ENCODE data around the gene WDR13.
"Not testable (repeated sequence)": the region's sequence is repeated elsewhere in the genome, so short reads cannot be mapped to it uniquely, and the experiment has no call there.

WDR13 gene

DNA sequence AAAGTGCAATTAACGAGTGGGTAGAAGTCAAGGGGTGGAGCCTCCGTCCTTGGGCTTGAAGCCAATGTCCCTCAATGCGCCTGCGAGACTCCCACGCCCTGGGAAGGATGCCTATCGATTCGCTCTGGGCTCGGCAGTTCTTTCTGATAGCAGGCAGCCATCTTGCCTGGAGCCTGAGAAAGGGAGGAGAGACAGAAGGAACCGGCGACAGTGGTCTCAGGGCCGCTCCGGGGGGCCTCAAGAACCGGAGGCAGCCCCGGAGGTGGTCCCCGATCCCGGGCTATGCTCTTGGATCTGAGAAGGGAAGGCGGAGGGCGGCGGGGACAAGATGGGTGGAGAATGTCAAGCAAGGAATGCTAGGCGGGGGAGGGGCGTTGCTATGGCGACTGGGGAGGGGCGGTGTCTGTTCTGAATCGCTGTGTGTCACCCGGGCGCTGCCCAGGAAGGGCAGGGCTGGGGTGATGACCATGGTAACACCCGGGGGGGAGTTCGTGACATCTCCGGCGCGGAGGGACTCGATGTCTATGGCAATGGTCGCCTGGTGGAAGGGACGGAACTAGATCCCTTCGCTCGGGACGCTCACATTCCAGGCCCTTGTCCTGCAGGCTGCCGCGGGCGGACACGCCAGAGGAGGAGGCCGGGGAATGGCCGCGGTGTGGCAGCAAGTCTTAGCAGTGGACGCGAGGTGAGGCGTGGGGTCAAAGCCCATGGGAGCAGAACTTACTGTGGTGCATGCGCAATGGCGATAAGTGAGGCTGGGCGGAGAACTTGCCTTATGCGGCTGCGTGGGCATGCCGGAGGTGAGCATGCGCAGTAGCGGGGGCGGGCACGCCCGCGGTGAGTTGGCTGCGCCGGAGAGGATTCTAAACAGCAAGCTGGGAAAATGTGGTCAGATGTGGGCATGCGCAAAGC lies at the start of gene WDR13:
WDR13 (plus strand) TSS at position 140 of the 912 bp plus-strand sequence; CDS start at position 645, 505 bp downstream.
- DNase-seq, result peak; percentile 94

DNA sequence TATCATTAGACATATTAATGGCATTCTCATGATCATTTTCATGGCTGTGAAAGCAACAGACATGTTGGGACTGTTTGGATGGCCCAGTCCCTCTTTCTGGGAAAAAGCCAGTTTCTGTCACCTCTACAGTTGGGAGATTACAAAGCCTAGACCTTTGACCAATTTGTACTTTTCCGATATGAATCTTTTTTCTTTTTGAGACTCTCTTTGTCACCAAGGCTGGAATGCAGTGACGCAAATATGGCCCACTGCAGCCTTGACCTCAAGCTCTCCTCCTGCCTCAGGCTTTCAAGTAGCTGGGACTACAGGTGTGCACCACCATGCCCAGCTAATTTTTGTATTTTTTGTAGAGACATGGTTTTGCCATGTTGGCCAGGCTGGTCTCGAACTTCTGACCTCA lies 48.4 kb upstream of the WDR13 start:
- DNase-seq, result no peak

DNA sequence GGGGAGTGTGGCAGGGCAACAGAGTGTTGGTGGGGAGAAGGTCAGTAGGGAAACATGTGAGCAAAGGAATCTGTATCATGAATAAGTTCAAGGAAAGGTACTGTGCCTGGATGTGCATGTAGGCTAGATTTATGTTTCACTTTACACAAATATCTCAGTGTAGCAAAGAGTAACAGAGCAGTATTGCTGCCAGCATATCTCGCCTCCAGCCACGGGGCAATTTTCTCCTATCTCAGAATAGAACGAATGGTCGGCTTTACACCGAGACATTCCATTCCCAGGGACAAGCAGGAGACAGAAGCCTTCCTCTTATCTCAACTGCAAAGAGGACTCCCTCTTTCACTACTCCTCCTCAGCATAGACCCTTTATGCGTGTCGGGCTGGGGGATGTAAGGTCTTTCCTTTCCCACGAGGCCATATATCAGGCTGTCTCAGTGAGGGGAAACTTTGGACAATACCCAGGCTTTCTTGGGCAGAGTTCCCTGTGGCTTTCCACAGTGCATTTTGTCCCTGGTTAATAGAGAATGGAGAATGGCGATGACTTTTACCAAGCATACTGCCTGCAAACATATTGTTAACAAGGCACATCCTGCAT lies 41.5 kb upstream of the WDR13 start:
- DNase-seq, result not testable (repeated sequence)

DNA sequence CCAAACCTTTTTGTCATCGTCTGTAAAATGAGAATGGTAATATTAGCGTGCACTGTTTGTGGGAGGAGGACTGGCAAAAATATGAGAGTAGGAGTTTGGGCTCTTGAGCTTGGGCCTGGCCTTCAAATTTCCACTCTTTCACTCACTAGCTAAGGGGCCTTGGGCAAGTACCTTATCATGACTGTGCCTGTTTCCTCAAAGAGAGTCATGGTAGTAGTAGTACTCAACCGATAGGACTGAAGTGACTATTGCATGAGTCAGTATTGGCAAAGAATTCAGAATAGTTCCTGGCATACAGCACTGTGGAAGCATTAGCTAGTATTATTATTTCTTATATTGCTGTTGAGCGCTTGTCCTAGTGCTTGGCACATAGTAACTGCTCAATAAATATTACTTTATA lies 39.0 kb upstream of the WDR13 start:
- no peak for DNase-seq

DNA sequence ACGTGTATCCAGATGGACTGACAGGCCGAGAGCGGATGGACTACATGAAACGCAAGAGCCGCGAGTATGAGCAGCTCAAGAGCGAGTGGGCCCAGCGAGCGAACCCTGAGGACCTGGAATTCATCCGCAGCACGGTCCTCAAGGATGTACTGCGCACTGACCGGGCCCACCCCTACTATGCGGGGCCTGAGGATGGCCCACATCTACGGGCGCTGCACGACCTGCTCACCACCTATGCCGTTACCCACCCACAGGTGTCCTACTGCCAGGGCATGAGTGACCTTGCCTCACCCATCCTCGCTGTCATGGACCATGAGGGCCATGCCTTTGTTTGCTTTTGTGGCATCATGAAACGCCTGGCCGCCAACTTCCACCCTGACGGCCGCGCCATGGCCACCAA lies 37.7 kb upstream of the WDR13 start:
- no peak for DNase-seq

DNA sequence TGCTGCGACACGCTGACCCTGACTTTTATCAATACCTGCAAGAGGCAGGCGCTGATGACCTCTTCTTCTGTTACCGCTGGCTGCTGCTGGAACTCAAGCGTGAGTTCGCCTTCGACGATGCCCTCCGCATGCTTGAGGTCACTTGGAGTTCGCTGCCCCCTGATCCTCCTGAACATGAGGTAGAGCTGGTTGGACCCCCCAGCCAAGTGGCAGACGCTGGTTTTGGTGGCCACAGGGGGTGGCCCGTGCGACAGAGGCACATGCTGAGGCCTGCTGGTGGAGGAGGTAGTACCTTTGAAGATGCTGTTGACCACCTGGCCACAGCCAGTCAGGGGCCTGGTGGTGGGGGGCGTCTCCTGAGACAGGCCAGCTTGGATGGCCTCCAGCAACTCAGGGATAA lies 37.2 kb upstream of the WDR13 start:
- no peak for DNase-seq

DNA sequence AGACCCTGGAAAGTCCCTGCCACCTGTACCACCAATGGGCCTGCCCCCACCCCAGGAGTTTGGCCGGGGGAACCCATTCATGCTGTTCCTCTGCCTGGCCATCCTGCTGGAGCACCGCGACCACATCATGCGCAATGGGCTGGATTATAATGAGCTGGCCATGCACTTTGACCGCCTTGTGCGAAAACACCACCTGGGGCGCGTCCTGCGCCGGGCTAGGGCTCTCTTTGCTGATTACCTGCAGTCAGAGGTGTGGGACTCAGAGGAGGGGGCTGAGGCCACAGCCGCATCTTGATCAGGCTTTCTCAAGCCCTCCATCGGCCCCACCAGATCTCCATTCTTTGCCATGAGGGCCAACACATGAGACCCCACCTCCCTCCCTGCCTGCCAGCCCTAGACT lies 36.6 kb upstream of the WDR13 start:
- no peak for DNase-seq

DNA sequence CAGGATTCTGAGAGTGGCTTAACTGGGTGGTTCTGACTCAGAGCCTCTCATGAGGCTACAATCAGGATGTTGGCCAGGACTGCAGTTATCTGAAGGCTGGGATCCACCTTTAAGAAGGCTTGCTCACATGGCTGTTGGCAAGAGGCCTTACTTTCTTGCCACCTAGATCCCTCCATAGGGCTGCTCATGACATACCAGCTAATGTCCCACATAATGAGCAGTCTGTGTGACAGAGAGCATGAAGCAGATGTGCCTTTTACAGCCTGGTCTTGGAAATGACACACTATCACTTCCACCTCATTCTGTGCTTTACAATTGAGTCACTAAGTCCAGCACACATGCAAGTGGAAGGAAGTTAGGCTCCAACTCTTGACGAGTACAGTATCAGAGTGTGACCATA lies 27.3 kb upstream of the WDR13 start:
- no peak for DNase-seq

DNA sequence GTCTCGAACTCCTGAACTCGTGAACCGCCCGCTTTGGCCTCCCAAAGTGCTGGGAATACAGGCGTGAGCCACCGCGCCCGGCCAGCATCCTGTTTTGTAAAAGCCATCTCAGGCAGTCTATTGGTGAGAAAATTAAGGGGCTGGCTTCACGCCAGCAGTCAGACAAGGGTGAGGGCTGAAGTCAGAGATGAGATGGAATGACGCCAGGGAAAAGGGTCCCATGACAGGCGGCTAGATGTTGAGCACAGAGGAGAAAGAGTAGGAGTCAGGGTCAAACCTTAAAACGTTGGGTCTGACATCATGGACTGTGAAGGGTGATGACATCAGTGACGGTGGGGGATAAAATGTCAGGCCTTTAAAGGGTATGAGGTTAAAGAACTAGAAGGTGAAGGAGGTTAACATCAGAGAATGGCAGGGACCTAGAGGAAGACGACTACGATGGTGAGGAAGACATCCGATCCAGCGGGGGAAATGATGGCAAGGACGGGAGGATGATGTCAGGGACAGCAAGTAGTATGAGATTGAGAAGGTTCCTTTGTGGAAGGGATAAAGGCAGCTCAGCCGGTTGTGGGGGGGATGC lies 23.5 kb upstream of the WDR13 start:
- no peak for DNase-seq

DNA sequence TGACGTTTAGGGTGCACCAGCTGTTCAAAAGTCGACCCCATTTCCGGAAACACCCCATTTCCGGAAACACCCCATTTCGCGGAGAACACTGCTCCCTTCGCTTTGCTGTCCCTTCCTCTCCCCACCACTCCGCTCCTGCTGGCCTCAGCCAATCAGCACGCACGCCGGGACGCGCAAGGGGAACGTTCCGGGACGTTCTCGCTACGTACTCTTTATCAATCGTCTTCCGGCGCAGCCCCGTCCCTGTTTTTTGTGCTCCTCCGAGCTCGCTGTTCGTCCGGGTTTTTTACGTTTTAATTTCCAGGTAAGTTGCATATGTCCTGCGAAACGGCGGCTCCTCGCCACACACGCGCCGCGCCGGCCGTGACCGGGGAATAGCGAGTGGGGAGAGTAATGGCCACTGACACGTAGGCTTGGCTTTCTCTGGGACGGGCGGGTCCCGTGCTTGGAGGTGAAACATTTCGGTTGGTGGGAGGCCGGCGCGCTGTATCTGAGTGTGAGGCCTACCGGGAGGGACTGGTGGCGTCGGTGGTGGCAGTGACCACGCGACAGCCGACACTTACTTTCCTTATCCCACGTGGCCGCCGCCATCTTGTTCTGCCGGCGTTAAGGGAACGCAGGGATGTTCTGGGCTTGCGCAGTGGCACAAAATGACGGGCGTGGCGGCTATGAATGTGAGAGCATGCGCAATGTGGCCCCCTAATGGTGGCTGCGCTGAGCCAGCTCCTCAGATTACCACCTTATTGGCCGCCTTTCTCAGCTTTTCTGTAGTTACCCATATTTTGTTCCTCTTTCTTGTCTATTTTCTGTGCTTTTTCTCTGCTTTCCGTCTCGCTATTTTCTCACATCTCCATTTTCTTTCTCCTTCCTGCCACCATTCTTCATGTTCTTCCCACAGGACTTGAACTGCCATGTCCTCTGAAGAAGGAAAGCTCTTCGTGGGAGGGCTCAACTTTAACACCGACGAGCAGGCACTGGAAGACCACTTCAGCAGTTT lies 22.7 kb upstream of the WDR13 start, which contains the start of gene RBM3:
RBM3 (plus strand) TSS at position 215 of the 997 bp plus-strand sequence; CDS start at position 912, 697 bp downstream.
- peak; percentile 95 for DNase-seq

DNA sequence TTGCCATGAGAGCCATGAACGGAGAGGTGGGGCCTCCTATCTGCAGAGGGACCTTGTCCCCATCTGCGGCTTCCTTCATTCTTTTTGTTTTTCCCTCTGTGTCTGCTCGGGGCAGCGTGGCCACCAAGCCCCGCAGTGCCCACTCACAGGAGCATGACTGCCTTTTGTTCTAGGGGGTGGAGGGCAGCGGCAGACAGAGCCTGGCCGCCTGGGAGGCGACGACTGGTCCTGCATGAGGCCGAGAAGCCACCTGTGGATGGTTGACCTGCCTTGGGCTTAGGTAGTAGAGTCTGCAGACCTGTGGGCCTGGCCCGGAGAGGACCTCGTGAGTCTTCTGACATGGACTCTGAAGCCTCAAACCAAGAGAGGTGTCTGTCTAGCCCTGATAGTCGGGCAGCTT lies 21.6 kb upstream of the WDR13 start:
- DNase-seq, result no peak

DNA sequence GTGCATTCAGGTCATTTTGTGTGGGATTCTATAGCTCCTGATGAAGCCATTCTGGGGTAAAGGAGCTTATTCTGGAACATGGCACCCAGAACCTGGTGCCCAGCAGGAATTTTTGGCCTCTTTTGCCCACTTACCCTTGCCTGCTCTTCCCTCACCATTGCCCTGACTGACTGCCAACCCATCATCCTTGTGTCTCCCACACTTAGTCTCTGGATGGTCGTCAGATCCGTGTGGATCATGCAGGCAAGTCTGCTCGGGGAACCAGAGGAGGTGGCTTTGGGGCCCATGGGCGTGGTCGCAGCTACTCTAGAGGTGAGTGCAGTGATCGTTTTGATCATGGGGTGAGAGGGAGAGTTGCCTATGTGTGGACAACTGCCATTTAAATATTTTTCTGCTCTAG lies 21.2 kb upstream of the WDR13 start:
- DNase-seq, result no peak

DNA sequence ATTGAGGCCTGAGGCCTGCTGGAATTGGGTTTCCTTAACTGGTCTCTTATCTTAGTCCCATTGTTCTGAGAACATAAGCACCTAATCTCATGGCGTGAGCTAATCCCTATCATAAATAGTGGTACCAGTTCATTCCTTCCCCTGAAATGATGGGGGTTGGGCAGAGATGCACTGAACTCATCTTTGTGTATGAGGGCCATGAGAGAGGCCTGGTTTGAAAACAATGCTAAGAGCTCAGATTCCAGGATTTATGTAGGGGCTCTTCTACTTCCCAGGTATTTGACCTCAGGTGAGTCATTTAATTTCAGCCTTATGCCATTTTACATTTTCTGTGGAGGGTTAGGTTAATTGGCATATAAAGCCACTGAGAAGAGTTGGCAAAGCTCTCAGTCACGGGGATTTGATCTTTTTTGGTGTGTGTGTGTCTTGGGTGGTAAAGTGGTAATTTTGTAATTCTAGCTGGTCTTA lies 18.6 kb upstream of the WDR13 start:
- no peak for DNase-seq

DNA sequence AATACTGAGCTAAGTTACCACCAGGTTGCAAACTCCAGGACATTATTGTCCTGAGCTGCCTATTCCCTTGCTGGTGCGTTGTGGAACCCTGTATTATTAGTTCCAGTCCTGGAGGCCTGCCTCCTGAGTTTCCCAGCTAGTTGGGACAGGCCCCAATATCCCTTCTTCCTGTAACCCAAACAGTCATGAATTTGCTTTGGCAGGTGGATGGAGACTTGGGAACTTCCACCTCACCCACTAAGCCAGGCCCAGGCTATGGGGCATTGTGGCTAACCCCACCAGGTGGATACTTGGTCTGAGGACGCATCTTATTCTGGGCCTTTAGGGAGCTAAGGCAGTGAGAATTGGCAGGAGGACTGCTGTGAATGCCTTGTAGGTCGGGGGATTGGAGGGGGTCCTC lies 18.0 kb upstream of the WDR13 start:
- DNase-seq, result no peak

DNA sequence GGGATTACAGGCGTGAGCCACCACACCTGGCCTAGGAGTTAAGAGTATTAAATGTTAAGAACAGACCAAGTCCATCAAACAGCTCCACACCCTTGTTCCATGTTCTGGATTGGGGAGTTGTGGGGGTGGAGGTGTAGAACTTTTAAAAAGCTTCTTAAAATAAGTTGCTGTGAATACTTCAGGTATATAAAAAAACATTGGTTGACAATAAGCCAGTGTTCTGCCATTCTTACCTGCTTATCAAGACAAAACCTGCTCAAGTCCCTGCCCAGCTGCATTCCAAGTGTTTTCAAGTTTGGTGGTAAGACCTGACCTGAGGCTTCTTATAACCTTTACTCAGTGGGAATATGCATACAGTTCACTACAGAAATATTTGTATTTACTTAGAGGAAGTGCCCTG lies 16.6 kb upstream of the WDR13 start:
- DNase-seq, result no peak

DNA sequence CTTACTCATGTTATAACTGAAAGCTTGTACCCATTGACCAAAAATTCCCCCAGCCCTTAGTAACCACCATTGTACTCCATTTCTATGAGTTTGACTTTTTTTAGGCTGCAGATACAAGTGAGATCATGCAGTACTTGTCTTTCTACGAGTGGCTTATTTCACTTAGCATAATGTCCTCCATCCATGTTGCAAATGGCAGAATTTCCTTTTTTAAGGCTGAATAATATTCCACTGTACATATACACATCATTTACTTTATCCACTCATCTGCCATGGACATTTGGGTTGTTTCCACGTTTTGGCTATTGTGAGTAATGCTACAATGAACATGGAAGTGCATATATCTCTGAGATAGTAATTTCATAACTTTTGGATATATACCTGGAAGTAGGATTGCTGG lies 12.6 kb upstream of the WDR13 start:
- no peak for DNase-seq

DNA sequence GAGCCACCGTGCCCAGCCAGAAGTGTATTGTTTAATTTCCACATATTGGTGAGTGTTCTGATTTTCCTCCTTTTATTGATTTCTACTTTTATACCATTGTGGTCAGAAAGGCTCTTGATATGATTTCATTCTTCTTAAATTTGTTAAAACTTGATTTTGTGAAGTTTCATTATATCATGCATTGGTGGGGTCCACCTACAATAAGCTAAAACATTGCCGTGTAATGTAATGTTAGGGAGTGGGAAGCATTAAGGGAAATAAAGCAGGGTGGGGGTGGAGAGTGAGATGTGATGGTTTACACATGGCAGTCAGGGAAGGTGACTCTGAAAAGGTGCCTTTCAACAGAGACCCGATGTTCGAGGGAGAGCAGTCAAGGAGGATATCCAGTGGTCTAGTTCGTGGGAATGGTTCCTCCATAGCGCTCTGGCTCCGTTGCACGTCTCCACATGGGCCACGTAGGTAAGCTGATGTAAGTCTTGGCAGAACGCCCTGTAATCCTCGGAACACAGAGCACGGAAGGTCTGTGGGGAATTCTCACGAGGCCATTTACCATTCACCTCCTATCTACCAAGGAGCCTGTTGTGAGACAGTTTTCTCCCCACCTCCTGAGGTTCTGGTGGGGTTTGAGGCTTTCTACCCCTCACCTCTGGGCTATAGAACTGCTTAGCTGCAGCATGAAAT lies 7.7 kb upstream of the WDR13 start:
- no peak for DNase-seq

DNA sequence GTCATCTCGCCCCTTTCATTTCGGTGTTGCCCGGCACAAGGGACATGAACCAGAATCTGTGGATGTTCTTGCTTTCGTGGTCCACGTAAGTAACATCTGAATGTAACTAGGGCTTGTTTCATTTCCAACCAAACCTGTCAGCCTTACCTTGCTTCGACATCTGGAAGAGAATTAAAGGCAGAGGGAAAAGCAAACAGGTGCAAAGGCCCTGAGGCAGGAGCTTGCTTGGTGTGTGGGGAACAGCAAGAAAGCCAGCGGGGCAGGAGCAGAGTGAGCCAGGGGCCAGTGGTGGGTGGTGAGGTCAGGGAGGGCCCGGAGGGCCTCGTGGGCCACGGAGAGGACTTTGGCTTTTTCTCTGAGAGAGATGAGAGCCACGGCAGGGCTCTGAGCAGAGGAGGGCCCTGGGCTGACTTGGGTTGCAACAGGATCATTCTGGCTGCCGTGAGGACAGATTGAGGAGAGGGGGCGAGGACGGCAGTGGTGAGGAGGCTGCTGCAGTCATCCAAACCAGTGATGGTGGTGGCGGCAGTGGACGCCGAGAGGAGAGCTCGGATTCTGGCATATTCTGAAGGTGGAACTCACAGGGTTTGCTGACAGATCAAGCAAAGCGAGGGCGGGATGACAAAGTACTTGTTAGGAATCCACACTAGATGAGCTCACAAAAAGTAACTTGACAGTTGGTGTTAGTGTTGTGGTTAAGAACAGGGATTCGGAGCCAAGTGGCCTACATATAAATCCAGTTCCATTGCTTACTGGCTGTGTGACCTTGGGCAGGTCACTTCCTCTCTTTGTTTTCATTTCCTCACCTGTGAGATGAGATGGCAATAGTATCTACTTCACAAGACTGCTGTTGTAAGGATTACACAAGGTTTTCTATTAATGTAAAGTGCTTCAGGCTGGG lies 6.8 kb upstream of the WDR13 start:
- no peak for DNase-seq

DNA sequence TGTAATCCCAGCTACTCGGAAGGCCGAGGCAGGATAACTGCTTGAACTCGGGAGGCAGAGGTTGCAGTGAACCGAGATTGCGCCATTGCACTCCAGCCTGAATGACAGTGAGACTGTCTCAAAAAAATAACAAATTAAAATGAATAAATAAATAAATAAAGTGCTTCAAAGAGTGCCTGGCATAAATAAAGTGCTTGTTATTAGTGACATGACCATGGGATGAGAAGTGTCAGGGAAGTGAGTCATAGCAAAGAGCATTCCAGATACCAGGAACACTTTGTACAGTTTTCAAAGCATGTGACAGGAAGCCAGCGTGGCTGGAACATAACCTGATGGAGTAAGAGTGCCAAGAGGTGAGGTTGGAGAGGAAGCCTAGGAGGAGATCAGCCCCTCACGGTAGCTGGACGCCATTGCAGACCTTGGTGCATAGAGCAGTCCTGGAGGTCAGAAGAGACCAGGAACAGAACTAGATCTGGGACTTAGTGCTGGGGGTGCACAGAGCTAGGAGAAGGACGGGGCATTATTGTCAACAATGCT lies 6.0 kb upstream of the WDR13 start:
- DNase-seq, result no peak

DNA sequence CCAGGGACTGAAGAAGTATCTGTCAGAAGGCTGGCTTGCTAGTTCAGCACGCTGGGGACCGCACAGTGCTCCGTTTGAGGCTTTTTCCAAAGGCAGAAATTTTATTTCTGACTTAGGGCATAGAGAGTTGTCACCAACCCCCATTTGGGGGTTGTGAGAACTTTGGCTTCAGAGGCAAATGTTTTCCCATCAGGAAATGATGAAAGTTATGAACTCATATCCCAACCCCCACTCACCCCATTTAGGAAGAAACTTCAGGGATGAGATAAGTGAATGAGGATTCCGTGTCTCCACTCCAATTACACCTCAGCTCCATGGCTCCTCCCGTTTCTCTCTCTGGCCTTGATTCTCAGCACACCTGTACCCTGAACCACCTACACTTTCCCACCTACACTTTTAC lies 4.3 kb upstream of the WDR13 start:
- no peak for DNase-seq

DNA sequence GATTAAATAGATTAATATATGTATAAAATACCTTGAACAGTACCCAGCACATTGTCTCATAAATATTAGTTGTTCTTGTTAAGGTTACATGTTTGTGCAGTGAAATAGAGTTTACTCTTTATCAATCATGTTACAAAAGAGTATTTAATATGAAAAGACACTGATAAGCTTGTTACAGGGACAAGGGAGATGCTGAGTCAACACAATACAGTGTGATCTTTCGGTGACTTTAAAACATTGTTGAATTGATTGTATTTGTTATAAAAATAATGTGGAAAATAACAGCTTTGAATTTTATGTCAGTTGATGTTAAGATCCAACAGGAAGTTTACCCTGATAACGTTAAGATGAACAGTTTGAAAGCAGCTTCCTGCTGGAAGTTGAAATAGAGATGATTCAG lies 1.4 kb upstream of the WDR13 start:
- no peak for DNase-seq

Measured in CD4-positive, alpha-beta T cell treated with Interleukin-10 for 1 hour (primary cell).